Activated T-cell treated with anti-CD3 and anti-CD28 coated beads, Interleukin-2, amount 50 U/mL, for 24 hours (primary cell): ENCODE data around the gene ALDH1B1.

Experiments used
- DNase-seq: peaks from one replicate; pipeline ENCODE4 v3.0.0-alpha.2; 2020
- H3K27ac Mint-ChIP-seq: 2 replicates; pipeline ENCODE4 v1.8.0; 2020; ENCODE audit warnings: mild to moderate bottlenecking, mixed read lengths
- H3K27me3 Mint-ChIP-seq: 2 replicates; pipeline ENCODE4 v1.8.0; 2020; ENCODE audit warnings: mixed read lengths
- H3K36me3 Mint-ChIP-seq: 2 replicates; pipeline ENCODE4 v1.8.0; 2020; ENCODE audit warnings: low read depth, mixed read lengths
- H3K4me1 Mint-ChIP-seq: 2 replicates; pipeline ENCODE4 v1.8.0; 2020; ENCODE audit warnings: low read depth, mixed read lengths
- H3K4me3 Mint-ChIP-seq: 2 replicates; pipeline ENCODE4 v1.8.0; 2020; ENCODE audit warnings: mild to moderate bottlenecking, moderate library complexity, mixed read lengths
- H3K9me3 Mint-ChIP-seq: 2 replicates; pipeline ENCODE4 v1.8.0; 2020; ENCODE audit warnings: mixed read lengths

Gene ALDH1B1

GRCh38 chr9:38442473-38443096 is 50.1 kb downstream of the ALDH1B1 start:
- H3K27ac Mint-ChIP-seq: no peak overlapping the region
- DNase-seq: no peak
- no peaks in the 10 kb centered on the region for H3K36me3 Mint-ChIP-seq
- H3K4me1 Mint-ChIP-seq: no peaks in the 10 kb centered on the region
- no peaks in the 10 kb centered on the region for H3K9me3 Mint-ChIP-seq
- H3K27me3 Mint-ChIP-seq: peaks cover 19% of the 10 kb centered on the region
- no peak overlapping the region for H3K4me3 Mint-ChIP-seq

- H3K4me3 Mint-ChIP-seq: no peak overlapping the region
- no peaks in the 10 kb centered on the region for H3K4me1 Mint-ChIP-seq
- no peaks in the 10 kb centered on the region for H3K36me3 Mint-ChIP-seq
- no peak overlapping the region for H3K27ac Mint-ChIP-seq
- DNase-seq: no peak
- no peaks in the 10 kb centered on the region for H3K9me3 Mint-ChIP-seq
- peaks cover 18% of the 10 kb centered on the region for H3K27me3 Mint-ChIP-seq
Observed at GRCh38 chr9:38443181-38443580, 50.7 kb downstream of the ALDH1B1 start.

GRCh38 chr9:38443597-38443996 is 51.1 kb downstream of the ALDH1B1 start:
- no peaks in the 10 kb centered on the region for H3K36me3 Mint-ChIP-seq
- no peaks in the 10 kb centered on the region for H3K9me3 Mint-ChIP-seq
- H3K27me3 Mint-ChIP-seq: peaks cover 19% of the 10 kb centered on the region

GRCh38 chr9:38445154-38446043 is 52.9 kb downstream of the ALDH1B1 start:
- Mint-ChIP-seq H3K4me1 (no peaks in the 10 kb centered on the region), H3K36me3 (no peaks in the 10 kb centered on the region), H3K4me3 (no peak overlapping the region), H3K9me3 (no peaks in the 10 kb centered on the region), H3K27me3 (peaks cover 18% of the 10 kb centered on the region), H3K27ac (no peak overlapping the region)
- no peak for DNase-seq

More at GRCh38 chr9:38443597-38443996, 51.1 kb downstream of the ALDH1B1 start:
- Mint-ChIP-seq H3K4me3 (no peak overlapping the region), H3K4me1 (no peaks in the 10 kb centered on the region), H3K27ac (no peak overlapping the region)
- no peak for DNase-seq

- no peak for DNase-seq
- peaks cover 13% of the 10 kb centered on the region for H3K27me3 Mint-ChIP-seq
- H3K4me1 Mint-ChIP-seq: no peaks in the 10 kb centered on the region
- H3K4me3 Mint-ChIP-seq: no peak overlapping the region
- no peaks in the 10 kb centered on the region for H3K36me3 Mint-ChIP-seq
- H3K27ac Mint-ChIP-seq: no peak overlapping the region
- H3K9me3 Mint-ChIP-seq: peaks cover 13% of the 10 kb centered on the region
Observed at GRCh38 chr9:38447703-38448102, 55.2 kb downstream of the ALDH1B1 start.
